ENCODE data around the gene GRIP2.

Gene GRIP2

DNA sequence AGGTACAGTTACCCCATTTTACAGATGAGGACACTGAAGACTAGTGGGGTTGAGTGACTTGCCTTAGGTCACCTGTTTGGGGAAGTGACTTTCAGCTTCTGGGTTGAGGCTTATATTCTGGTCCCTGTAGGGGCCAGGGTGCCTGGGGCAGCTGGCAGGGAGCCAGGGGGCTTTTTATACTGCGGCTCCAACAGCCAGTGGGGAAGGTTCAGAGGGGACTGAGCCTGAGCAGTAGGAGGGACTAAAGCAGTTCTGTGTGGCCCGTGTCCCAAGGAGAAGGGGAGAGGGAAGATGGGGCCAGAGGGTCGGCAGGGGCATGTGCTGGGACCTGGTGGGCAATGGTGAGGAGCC, 100.0 kb downstream of the GRIP2 start:
- TF ChIP-seq, protein P1, sequence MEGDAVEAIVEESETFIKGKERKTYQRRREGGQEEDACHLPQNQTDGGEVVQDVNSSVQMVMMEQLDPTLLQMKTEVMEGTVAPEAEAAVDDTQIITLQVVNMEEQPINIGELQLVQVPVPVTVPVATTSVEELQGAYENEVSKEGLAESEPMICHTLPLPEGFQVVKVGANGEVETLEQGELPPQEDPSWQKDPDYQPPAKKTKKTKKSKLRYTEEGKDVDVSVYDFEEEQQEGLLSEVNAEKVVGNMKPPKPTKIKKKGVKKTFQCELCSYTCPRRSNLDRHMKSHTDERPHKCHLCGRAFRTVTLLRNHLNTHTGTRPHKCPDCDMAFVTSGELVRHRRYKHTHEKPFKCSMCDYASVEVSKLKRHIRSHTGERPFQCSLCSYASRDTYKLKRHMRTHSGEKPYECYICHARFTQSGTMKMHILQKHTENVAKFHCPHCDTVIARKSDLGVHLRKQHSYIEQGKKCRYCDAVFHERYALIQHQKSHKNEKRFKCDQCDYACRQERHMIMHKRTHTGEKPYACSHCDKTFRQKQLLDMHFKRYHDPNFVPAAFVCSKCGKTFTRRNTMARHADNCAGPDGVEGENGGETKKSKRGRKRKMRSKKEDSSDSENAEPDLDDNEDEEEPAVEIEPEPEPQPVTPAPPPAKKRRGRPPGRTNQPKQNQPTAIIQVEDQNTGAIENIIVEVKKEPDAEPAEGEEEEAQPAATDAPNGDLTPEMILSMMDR (IDR thresholded peaks at IDR 0.05; ENCODE audit: borderline replicate concordance, control extremely low read depth, extremely low read depth, insufficient read depth, missing control alignments) = no peak
- no peak for DNase-seq (ENCODE audit: low spot score)
- in situ Hi-C loops (cut with MboI; ENCODE audit: low sequenced_read_pairs, unreplicated experiment) = no loop called here

DNA sequence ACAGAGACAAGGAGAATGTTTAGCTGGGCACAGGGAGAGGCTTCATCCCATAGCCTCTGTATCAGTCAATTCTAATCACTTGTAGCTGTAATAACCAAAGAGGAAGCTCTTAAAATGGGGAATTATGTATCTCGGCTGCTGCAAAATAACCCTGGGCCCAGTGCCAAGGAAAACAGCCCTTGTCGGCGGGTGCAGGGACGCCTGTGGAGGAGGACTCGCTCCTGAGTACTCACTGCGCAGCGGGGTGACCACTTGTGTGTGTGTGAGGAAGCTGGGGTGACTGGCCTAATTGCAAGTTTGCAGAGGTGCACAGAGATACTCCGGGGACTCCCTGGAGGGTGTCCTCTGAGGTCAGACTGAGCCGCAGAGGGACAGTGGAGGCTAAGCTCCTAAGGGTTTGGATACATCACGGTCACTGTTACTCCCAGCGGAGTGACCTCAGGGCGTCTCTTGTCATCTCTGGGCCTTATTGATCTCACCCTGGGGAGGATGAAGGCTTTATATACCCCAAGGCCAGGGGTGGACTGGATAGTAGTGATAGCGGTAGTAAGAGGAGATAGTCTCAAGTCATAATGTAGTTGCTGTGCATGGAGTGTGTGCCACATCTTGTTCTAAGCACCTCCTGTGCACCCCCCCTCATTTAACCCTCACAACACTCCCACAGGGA, 100.5 kb downstream of the GRIP2 start:
- in situ Hi-C loops (cut with MboI; ENCODE audit: low sequenced_read_pairs, unreplicated experiment) = no loop called here

More for the DNA sequence above, 100.5 kb downstream of the GRIP2 start:
- no peak for DNase-seq (ENCODE audit: low spot score)
- TF ChIP-seq, protein P1 (IDR thresholded peaks at IDR 0.05; ENCODE audit: borderline replicate concordance, control extremely low read depth, extremely low read depth, insufficient read depth, missing control alignments) = no peak

All from GM13976 (cell line).